K562 (cell line): Measurements from ENCODE around the gene ZNF236. TPM values are rescaled to one million over a fixed set of nuclear protein-coding genes. Genes with fewer than 3 reads are reported as not detected.

Source experiments
- ATAC-seq: fragments of 200-7000 bp; cut with Tn5 transposase; 3 replicates; pipeline ENCODE4 v1.9.1; 2020; ENCODE audit warnings: moderate library complexity
- BruUV-seq: library from RNA; stranded (reverse); fragments of 400-500 nt; replicated peaks from 2 replicates; lab custom pipeline; 2021; lab: Mats Ljungman, UMichigan
- CTCF ChIA-PET: fragments of 300-600 bp; formaldehyde crosslinking; extraction: SDS; loops from one replicate; lab custom pipeline; 2021; ENCODE audit warnings: low intra/inter-chr PET ratio; lab: Yijun Ruan, JAX
- POLR2A ChIA-PET: fragments of 300-600, 350-650 bp; sonication (Branson Sonifier 250); formaldehyde crosslinking; extraction: SDS; loops from one replicate; lab custom pipeline; 2021; ENCODE audit warnings: antibody characterized with exemption, inconsistent platforms; lab: Yijun Ruan, JAX
- DNase-seq, 4 experiments: peaks; one replicate each; pipeline versions ENCODE4 v3.0.0 to v3.0.0-alpha.2; 2011 to 2018; ENCODE audit warnings: low spot score in 3 of 4, mixed read lengths in 3 of 4; ENCODE audit errors: extremely low read depth in 1 of 4
- FAIRE-seq: peaks from 2 replicates; lab custom pipeline; 2011; peaks lifted over from hg19 to GRCh38; lab: Jason Lieb, UNC
- H2AFZ ChIP-seq: 2 replicates; pipeline ENCODE4 v1.6.0; 2011; ENCODE audit warnings: low read depth, low read length, control low read depth, inconsistent platforms
- H3K27ac ChIP-seq: fragments of 200-600 bp; 3 replicates; pipeline ENCODE4 v1.8.0; 2011; ENCODE audit warnings: low read depth, mild to moderate bottlenecking, control low read depth, inconsistent platforms, low read length, moderate library complexity, mixed read lengths; ENCODE audit errors: extremely low read depth
- H3K27me3 ChIP-seq, 2 experiments: fragments of 300-600 bp in 1 of 2; 2 replicates in 1 of 2; 3 replicates in 1 of 2; pipeline versions ENCODE4 v1.6.0 to v1.8.0; 2011; ENCODE audit warnings: inconsistent platforms in 2 of 2, low read length in 2 of 2, mild to moderate bottlenecking in 1 of 2, mixed read lengths in 1 of 2, moderate library complexity in 1 of 2; ENCODE audit not compliant: control insufficient read depth in 2 of 2, insufficient read depth in 2 of 2
- H3K36me3 ChIP-seq: fragments of 300-600 bp; 3 replicates; pipeline ENCODE4 v1.8.0; 2011; ENCODE audit warnings: mild to moderate bottlenecking, low read length, inconsistent platforms; ENCODE audit not compliant: control insufficient read depth, insufficient read depth
- H3K4me1 ChIP-seq, 2 experiments: fragments of 200-600 bp in 1 of 2; replicated peaks in 1 of 2; 2 replicates in 1 of 2; 3 replicates in 1 of 2; pipeline versions ENCODE4 v1.5.1 to v1.8.0; 2011; ENCODE audit warnings: inconsistent platforms in 2 of 2, low read length in 2 of 2, mild to moderate bottlenecking in 1 of 2, mixed read lengths in 1 of 2, moderate library complexity in 1 of 2; ENCODE audit not compliant: control insufficient read depth in 2 of 2, insufficient read depth in 2 of 2
- H3K4me2 ChIP-seq: 2 replicates; pipeline ENCODE4 v1.6.1; 2011; ENCODE audit warnings: low read length, control low read depth, inconsistent platforms, mixed read lengths; ENCODE audit not compliant: insufficient read depth
- H3K4me3 ChIP-seq: fragments of 200-600 bp; sonication (generic), shearing (Covaris generic); 2 replicates; pipeline ENCODE4 v1.5.1; 2016; ENCODE audit warnings: control low read depth, inconsistent platforms
- H3K79me2 ChIP-seq: fragments of 200-600 bp; 3 replicates; pipeline ENCODE4 v1.8.0; 2011; ENCODE audit warnings: low read length, inconsistent platforms; ENCODE audit not compliant: control insufficient read depth, insufficient read depth
- H3K9ac ChIP-seq, 2 experiments: 2 replicates each; pipeline versions ENCODE4 v1.6.0 to v1.6.1; 2011; ENCODE audit warnings: low read depth in 2 of 2, low read length in 2 of 2, control low read depth in 1 of 2, inconsistent platforms in 1 of 2, mild to moderate bottlenecking in 1 of 2, mixed read lengths in 1 of 2; ENCODE audit not compliant: insufficient read depth in 1 of 2
- H3K9me1 ChIP-seq: one replicate; pipeline ENCODE4 v1.6.0; 2011; ENCODE audit warnings: inconsistent platforms, mild to moderate bottlenecking, low read length, moderate library complexity; ENCODE audit not compliant: control insufficient read depth, insufficient read depth
- H3K9me3 ChIP-seq: replicated peaks from 2 replicates; pipeline ENCODE4 v1.5.1; 2011; ENCODE audit warnings: low read depth, low read length, inconsistent platforms; ENCODE audit not compliant: control insufficient read depth, insufficient read depth
- H4K20me1 ChIP-seq: replicated peaks from 2 replicates; pipeline ENCODE4 v1.6.1; 2011; ENCODE audit warnings: low read length, inconsistent platforms, mixed read lengths; ENCODE audit not compliant: control insufficient read depth, insufficient read depth
- FOS ChIP-seq: IDR thresholded peaks from 3 replicates; pipeline ENCODE4 v1.6.1; 2011; ENCODE audit not compliant: insufficient read length; ENCODE audit errors: extremely low read depth
- GATA2 ChIP-seq: sonication (generic); formaldehyde crosslinking; IDR thresholded peaks from 2 replicates; pipeline ENCODE4 v1.4.0; 2020; ENCODE audit warnings: mild to moderate bottlenecking, missing genetic modification reagents
- PHF20 ChIP-seq: fragments of 450-650 bp; IDR thresholded peaks from 2 replicates; pipeline ENCODE4 v1.6.1; 2018; ENCODE audit not compliant: partially characterized antibody
- WGBS: fragments of 100-300 bp; shearing (Covaris generic); methylation state at CpG from one replicate; pipeline ENCODE4 v1.1.6; 2016; ENCODE audit warnings: low coverage, mixed read lengths; ENCODE audit not compliant: insufficient coverage; ENCODE audit errors: missing lambda C conversion rate; 5-methylcytosine and 5-hydroxymethylcytosine counted together
- in situ Hi-C: fragments of 300-500 bp; cut with MboI; formaldehyde crosslinking; loops from 4 replicates; pipeline ENCODE4 v1.15.0; 2018; ENCODE audit warnings: inconsistent platforms, mixed read lengths
- intact Hi-C: fragments of 100-400 bp; cut with micrococcal nuclease; formaldehyde crosslinking; loops from 2 replicates; pipeline ENCODE4 v1.14.2; 2022
- polyA plus RNA-seq, 8 experiments: library from polyadenylated mRNA; depleted of rRNA in 4 of 8; stranded (reverse) in 5 of 8; unstranded in 3 of 8; fragments of >200 nt; fragmentation: Nextera tagmentation in 2 of 8; fragmentation: Illumina TruSeq in 1 of 8; extraction: Ambion mirVana in 2 of 8; extraction: Trizol in 1 of 8; gene quantifications; 2 replicates each; pipeline versions ENCODE4 v1.2.1 to v1.2.3, GENCODE V29; 2011 to 2014; ENCODE audit warnings: inconsistent platforms in 1 of 8, missing spikeins in 1 of 8
- total RNA-seq, 7 experiments: library from RNA; depleted of rRNA in 6 of 7; stranded (reverse); fragments of >200 nt in 6 of 7; fragmentation: Illumina TruSeq in 2 of 7; extraction: Trizol in 2 of 7; gene quantifications; 2 replicates each; pipeline versions ENCODE4 v1.2.1 to v1.2.3, GENCODE V29; 2011 to 2021; ENCODE audit warnings: low replicate concordance in 1 of 7
- TF ChIP-seq, protein P1 (sequence below): sonication (generic); formaldehyde crosslinking; IDR thresholded peaks from 2 replicates; pipeline ENCODE4 v1.8.1; 2023; ENCODE audit warnings: mild to moderate bottlenecking, missing genetic modification reagents

ZNF236 gene
- total and polyA plus RNA-seq, 9 of the 15 experiments (the other 6 are each of a cell fraction or from before 2014, with no cell fraction given) = 0.35 to 8.7 (median 3.4) TPM

DNA sequence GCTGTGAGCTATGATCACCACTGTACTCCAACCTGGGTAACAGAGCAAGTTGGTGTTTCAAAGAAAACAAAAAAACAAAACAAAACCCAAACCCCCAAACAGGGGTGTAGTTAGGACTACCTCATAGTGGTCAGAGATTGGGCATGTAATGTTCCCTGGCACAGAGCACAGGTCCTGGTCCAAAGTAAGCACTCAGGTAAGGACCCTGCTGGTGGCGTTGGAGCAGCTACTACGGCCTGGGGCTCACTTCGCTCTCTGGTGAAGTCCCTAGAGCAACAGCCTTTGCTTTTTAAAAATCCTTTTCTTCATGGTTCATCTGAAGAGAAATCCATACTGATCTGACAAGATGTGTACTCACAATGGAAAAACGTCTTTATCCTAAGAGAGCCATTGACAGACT, 130.4 kb downstream of the ZNF236 start:
- TF ChIP-seq, protein P1, sequence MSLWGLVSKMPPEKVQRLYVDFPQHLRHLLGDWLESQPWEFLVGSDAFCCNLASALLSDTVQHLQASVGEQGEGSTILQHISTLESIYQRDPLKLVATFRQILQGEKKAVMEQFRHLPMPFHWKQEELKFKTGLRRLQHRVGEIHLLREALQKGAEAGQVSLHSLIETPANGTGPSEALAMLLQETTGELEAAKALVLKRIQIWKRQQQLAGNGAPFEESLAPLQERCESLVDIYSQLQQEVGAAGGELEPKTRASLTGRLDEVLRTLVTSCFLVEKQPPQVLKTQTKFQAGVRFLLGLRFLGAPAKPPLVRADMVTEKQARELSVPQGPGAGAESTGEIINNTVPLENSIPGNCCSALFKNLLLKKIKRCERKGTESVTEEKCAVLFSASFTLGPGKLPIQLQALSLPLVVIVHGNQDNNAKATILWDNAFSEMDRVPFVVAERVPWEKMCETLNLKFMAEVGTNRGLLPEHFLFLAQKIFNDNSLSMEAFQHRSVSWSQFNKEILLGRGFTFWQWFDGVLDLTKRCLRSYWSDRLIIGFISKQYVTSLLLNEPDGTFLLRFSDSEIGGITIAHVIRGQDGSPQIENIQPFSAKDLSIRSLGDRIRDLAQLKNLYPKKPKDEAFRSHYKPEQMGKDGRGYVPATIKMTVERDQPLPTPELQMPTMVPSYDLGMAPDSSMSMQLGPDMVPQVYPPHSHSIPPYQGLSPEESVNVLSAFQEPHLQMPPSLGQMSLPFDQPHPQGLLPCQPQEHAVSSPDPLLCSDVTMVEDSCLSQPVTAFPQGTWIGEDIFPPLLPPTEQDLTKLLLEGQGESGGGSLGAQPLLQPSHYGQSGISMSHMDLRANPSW (CRISPR knock-in tag) = no peak
- TF ChIP-seq GATA2 (CRISPR knock-in tag) = no peak
- no peak for TF ChIP-seq PHF20
- TF ChIP-seq FOS = no peak
- no peak for ATAC-seq
- Histone ChIP-seq H4K20me1 (no peaks in the 10 kb centered on the region), H2AFZ (no peak overlapping the region), H3K27me3 (no peaks in the 10 kb centered on the region), H3K27ac (no peak overlapping the region), H3K9me3 (no peaks in the 10 kb centered on the region), H3K4me3 (no peak overlapping the region), H3K36me3 (peaks cover 3% of the 10 kb centered on the region; the same call in 1 of the 3 replicates), H3K4me2 (no peak overlapping the region), H3K4me1 (peaks cover 0 to 3% of the 10 kb centered on the region in 2 experiments; a peak in 3 of 5 replicates), H3K9me1 (no peaks in the 10 kb centered on the region), H3K9ac (no peak overlapping the region), H3K79me2 (no peaks in the 10 kb centered on the region)
- ChIA-PET POLR2A (no interaction called here), CTCF (no interaction called here)
- in situ Hi-C loops = no loop called here
- no TSS peak for BruUV-seq
- FAIRE-seq = no peak
- intact Hi-C loops = no loop called here
- no peak for DNase-seq
- 75% methylated on average over 4 of the region's 4 CpGs for WGBS
